ENCODE results near the gene CTIF.

CTIF gene

DNA sequence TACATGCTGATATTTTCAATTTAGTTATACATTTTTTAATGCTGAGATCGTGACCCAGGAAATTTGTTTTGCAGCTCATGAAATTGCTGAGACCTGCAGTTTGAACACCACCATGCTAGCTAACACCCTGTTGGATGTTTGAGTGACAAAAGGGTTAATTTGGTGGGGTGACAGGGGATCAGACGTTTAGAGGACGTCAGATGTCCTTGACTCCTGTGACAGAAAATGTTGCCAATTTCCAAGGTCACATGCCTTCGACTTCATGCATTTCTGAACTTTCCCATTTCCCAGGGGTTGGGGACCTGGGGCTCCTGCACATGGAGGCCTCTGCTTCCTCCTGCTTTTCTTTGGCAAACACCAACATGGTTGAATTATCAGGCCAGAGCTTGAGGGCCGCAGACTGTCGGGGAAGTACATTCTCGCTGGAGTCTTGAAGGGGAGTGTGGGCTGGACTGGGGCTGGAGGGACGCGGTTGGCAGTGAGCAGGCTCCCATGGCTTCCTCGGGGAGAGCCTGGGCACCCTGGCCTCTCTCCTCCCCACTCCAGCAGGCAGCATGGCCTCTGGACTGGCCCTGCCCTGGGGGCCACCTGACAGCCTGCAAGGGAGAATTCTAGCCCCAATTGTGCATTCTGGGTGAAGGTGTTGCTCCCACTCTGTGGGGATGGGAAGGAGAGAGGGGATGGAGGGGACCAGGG, 73.1 kb downstream of the CTIF start:
- no peak overlapping the region for H3K4me3 ChIP-seq (replicated peaks; ENCODE audit: low read depth, low read length)
- no peak for DNase-seq (ENCODE audit: extremely low read depth, low read depth)
- TF ChIP-seq, protein P1, sequence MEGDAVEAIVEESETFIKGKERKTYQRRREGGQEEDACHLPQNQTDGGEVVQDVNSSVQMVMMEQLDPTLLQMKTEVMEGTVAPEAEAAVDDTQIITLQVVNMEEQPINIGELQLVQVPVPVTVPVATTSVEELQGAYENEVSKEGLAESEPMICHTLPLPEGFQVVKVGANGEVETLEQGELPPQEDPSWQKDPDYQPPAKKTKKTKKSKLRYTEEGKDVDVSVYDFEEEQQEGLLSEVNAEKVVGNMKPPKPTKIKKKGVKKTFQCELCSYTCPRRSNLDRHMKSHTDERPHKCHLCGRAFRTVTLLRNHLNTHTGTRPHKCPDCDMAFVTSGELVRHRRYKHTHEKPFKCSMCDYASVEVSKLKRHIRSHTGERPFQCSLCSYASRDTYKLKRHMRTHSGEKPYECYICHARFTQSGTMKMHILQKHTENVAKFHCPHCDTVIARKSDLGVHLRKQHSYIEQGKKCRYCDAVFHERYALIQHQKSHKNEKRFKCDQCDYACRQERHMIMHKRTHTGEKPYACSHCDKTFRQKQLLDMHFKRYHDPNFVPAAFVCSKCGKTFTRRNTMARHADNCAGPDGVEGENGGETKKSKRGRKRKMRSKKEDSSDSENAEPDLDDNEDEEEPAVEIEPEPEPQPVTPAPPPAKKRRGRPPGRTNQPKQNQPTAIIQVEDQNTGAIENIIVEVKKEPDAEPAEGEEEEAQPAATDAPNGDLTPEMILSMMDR (IDR thresholded peaks at IDR 0.05; ENCODE audit: low read depth, low read length, missing control alignments): no peak

DNA sequence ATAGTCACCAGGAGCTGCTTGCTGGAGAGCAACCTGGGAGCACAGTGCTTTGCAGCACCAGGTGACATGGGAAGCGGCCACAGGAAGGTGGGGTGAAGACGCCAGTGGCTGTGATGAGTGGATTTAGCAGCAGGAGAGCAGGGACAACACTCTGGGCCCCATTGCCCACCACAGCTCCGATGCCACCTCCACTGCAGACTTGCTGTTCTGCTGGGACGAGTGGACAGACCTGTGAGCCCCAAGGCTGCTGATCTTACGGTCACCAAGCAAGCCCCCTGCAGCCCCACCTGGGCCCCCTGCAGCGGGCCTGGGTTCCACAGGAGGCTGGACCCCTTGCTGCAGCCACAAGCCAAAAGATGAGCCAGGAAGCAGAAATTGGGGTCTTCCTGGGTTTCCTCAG, 73.7 kb downstream of the CTIF start:
- TF ChIP-seq, protein P1 (IDR thresholded peaks at IDR 0.05; ENCODE audit: low read depth, low read length, missing control alignments): no peak
- no peak for DNase-seq (ENCODE audit: extremely low read depth, low read depth)
- H3K4me3 ChIP-seq (replicated peaks; ENCODE audit: low read depth, low read length): no peak overlapping the region

DNA sequence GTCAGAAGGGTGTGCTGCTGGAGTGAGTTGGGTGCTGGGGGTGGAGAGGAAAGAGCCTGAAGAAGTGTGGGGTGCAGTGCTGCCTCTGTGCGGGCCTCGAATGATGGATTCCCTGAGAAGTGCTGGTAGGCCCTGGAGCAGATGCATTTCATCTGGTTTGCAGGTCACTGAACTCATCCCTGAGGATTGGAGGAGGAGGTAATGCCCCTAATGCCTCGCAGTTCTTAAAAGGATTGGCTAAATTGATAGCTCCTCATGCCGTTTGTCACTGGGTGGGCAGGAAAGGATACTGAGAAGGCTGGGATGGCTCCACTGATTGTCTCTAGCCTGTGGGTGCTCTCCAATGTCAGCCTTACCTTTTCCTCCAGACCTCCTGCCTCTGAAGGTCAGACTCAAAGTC, 74.1 kb downstream of the CTIF start:
- H3K4me3 ChIP-seq (replicated peaks; ENCODE audit: low read depth, low read length): no peak overlapping the region
- TF ChIP-seq, protein P1 (IDR thresholded peaks at IDR 0.05; ENCODE audit: low read depth, low read length, missing control alignments): no peak
- no peak for DNase-seq (ENCODE audit: extremely low read depth, low read depth)

DNA sequence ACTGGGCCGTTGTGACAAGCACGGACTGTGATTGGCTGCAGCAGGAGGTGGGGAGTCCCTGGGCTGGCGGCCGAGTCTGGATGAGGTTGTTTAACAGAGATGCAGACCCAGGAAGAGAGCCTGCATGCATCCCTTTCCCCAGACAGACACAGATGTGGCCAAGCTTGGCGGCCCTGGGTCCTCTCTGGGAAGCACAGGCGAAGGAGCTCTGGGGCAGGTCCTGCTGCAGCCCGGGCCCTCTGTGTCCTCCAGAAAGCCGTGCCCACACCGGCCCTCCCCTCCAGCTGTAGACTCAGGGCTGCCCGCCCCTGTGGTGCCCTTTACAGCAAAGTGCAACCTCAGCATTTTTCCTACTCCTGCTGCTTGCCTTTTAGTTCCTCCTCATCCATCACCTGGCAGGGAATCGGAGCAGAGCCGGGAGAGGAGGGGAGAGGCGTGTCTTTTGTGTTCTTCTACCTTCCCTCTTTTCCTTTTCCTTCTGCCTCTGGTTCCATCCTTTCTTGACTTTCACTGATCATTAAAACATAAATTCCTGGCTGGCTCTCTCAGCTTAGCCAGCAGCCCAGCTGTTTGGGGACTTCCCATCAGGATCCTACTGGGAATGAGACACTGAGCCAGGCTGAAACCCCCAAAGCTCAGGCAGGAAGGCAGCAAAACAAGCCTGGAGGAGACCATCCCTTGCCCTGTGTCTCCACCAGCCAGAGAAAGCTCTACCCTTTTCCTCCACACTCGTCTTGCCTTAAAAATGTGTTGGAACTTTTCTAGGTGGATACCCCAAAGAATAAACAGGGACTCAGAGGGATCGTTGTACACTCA, 75.0 kb downstream of the CTIF start:
- no peak for DNase-seq (ENCODE audit: extremely low read depth, low read depth)
- TF ChIP-seq, protein P1 (IDR thresholded peaks at IDR 0.05; ENCODE audit: low read depth, low read length, missing control alignments): no peak
- H3K4me3 ChIP-seq (replicated peaks; ENCODE audit: low read depth, low read length): no peak overlapping the region

DNA sequence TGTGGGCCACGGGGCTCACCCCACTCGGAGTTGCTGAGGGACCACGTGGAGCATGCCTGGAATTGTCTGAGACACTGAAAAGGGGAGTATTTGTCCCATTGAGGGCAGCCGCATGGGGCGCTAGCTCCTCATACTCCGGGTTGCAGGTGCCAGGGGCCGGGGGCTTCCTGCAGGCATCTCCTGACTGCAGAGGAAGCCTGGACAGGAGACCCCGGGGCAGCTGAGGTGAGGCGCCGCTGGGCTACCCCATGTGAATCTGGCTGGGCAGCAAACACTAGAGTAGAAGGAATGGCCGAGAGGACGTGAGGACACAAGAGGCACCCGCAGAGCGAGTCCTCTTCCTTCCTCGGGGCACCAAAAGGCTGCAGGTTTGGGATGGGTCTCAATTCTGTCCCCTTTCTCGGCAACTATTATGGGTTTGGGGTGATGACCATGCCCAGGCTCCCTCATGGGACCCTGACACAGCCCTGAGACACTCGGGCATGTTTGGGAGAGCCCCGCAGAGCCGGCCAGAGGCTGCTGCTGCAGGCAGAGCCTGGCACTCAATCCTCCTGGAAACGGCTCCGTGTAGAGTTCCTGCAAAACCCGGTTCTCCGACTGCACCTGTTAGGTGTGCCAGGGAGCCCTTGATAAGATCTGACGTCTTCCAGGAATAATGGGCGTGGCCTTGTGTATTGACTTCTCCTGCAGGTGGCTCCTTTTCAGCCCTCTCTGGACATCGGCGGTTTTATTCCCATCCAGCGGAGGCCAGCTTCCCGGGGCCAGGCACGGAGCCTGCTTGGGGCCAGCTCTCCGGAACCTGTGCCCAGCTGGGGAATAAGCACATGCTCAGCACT, 77.0 kb downstream of the CTIF start:
- TF ChIP-seq, protein P1 (IDR thresholded peaks at IDR 0.05; ENCODE audit: low read depth, low read length, missing control alignments): no peak

DNA sequence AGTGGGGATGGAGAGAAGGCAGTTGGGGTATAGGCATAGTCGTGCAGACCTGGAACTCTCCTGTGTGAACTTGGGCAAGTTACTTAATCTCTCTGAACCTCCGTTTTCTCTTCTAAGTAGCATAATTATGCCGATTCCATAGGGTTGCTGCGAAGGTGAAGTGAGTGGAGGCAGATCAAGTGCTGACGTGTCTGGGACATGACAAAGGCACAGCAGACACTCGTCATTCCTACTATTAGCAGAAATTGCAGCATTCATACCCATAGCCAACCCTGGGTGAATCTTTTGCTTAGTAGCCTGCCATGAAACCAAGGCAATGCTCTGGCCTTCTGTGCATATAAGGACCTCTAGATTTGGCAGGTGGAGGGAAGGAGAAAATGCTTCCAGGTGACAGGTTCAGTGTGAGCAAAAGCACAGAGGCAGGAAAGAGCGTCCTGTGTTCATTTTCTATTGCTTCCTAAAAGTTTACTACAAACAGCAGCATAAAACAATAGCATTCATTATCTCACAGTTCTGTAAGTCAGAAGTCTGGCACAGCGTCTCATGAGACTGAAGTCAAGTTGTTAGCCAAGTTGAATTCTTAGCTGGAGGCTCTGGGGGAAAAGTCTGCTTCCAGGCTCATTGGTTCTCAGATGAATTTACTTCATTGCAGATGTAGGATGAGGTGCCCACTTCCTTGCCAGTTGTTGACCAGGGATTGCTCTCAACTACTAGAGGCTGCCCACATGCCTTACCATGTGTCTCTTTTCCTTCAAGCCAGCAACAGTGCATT, 77.8 kb downstream of the CTIF start:
- DNase-seq (ENCODE audit: extremely low read depth, low read depth): no peak
- TF ChIP-seq, protein P1 (IDR thresholded peaks at IDR 0.05; ENCODE audit: low read depth, low read length, missing control alignments): no peak
- no peak overlapping the region for H3K4me3 ChIP-seq (replicated peaks; ENCODE audit: low read depth, low read length)

More for the DNA sequence above, 77.0 kb downstream of the CTIF start:
- no peak overlapping the region for H3K4me3 ChIP-seq (replicated peaks; ENCODE audit: low read depth, low read length)
- no peak for DNase-seq (ENCODE audit: extremely low read depth, low read depth)

All from HFF-Myc (cell line).